Activated CD4-positive, alpha-beta T cell treated with anti-CD3 and anti-CD28 coated beads, Interleukin-10, Interleukin-2, amounts not matched to agents 100 ng/mL and 50 ng/mL, durations not matched to agents 16 hours and 8 hours (primary cell): ENCODE data around the gene CHM.
"Not testable (repeated sequence)": the region's sequence is repeated elsewhere in the genome, so short reads cannot be mapped to it uniquely, and the experiment has no call there.

Source experiments
- DNase-seq: peaks from one replicate; pipeline ENCODE4 v3.0.0-alpha.2; 2020

CHM gene

GRCh38 chrX:85995641-85996040 is 51.7 kb downstream of the CHM start:
- DNase-seq: no peak

GRCh38 chrX:85994797-85995196 is 52.6 kb downstream of the CHM start:
- DNase-seq: no peak

- no peak for DNase-seq
Measured at GRCh38 chrX:85994228-85994627, 53.1 kb downstream of the CHM start.

DNA sequence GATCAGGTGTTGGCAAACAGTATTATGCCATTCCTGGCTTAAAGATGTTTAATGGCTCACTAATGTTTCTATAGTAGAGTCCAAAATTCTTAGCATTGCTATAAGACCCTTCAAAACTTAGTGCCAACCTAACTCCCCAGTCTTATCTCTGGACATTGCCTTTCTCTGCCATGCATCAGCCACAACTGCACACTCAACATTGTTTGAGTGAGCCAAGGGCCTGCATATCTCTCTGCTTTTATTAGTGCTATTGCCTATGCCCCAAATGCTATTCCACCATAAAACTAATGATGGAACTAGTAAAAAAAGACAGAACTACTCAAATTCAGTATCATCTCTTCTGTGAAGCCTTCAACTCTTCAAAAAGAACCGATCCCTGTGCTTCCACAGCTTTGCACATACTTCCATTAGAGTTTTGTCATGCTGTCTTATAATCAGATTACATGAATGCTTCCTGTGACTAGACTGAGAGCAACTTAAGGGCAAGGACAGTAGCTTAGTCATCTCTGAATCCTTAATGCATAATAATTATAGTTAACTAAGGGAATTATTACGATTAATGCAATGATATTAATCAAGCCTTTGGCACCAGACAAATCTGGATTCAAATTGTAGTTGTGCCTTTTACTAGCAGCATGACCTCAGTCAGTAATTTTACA is 53.7 kb downstream of the CHM start:
- no peak for DNase-seq

- peak; percentile 44 for DNase-seq
Measured at GRCh38 chrX:85992811-85993229, 54.5 kb downstream of the CHM start.

DNA sequence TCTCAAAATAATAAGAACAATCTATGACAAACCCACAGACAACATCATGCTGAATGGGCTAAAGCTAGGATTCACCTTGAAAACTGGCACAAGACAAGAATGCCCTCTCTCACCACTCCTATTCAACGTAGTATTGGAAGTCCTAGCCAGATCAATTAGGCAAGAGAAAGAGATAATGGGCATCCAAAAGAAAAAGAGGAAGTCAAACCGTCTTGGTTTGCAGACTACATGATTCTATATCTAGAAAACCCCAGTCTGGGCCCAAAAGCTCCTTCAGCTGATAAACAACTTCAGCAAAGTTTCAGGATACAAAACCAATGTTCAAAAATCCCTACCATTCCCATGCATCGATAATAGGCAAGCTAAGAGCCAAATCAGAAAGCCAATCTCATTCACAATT is 59.0 kb downstream of the CHM start:
- DNase-seq: no peak

DNA sequence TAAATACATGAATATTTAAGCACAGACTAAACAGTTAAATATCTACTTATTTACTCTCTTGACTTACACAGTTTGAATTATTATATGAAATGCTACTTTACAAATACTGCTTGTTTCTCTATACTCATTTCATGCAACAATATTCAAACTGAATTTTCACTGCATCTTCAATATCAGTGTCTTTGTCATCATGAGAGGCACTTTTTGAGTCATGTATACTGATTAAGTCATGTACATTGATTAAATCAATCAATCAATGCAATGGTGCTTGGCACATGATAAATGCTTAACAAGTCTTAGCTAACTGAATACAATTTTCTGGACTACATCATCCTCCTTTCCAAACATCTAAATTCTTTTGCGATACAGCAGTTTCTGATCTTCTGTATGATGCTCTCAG is 67.1 kb downstream of the CHM start:
- peak; percentile 57 for DNase-seq

GRCh38 chrX:85977218-85977617 is 70.1 kb downstream of the CHM start:
- no peak for DNase-seq

- DNase-seq: not testable (repeated sequence)
Measured at GRCh38 chrX:85972351-85972750, 75.0 kb downstream of the CHM start.

GRCh38 chrX:85964744-85965143 is 82.6 kb downstream of the CHM start:
- DNase-seq: no peak

DNA sequence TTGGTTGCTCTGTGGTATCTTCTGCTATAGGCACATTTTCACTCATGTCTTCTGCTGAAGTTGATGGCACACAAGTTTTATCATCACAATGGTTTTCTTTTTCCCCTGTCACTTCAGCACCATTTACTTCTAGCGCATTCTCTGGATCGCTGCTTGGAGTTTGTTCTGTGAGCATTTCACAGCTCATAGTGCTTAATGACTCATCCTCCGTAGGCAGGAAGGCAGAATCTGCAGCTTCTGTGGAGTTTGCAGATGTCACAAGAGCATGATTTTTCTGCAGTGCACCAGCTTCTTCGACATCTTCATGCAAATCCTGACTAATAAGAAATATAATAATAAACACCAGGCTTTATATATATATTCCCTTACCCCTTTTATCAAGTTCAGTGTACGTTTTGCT is 83.6 kb downstream of the CHM start:
- DNase-seq: peak; percentile 3

GRCh38 chrX:85955510-85955909 is 91.8 kb downstream of the CHM start:
- peak; percentile 0 for DNase-seq

DNA sequence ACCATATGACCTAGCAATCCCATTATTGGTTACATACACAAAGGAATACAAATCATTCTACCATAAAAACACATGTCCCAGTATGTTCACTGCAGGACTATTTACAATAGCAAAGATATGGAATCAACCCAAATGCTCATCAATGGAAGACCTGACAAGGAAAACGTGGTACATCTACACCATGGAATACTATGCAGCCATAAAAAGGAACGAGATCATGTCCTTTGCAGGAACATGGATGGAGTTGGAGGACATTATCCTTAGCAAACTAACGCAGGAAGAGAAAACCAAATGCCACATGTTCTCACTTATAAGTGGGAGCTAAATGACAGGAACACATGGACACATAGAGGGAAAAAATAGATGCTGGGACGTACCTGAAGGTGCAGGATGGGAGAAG is 102.6 kb downstream of the CHM start:
- DNase-seq: not testable (repeated sequence)

DNA sequence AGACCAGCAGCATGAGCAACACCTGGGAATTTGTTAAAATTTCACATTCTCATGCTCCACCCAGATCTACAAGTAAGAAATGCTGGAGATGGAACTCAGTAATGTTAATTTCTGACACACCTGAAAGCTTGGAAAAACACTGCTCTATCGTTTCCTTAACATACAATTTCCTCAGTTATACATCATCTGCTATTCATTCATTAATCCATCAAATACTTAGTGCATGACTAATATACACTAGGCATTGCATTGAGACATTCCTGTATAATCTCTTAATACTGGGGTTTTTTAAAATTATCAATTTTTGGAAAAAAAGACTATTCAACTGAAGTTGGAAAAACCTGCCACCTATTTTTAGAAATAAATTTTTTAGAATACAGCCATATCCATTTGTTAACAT is 106.1 kb downstream of the CHM start:
- DNase-seq: no peak

GRCh38 chrX:85939942-85940341 is 107.4 kb downstream of the CHM start:
- not testable (repeated sequence) for DNase-seq

GRCh38 chrX:85934399-85934798 is 113.0 kb downstream of the CHM start:
- DNase-seq: not testable (repeated sequence)

GRCh38 chrX:85930099-85930498 is 117.3 kb downstream of the CHM start:
- no peak for DNase-seq

- no peak for DNase-seq
Measured at GRCh38 chrX:85928606-85929005, 118.8 kb downstream of the CHM start.

GRCh38 chrX:85927740-85928139 is 119.6 kb downstream of the CHM start:
- no peak for DNase-seq

DNA sequence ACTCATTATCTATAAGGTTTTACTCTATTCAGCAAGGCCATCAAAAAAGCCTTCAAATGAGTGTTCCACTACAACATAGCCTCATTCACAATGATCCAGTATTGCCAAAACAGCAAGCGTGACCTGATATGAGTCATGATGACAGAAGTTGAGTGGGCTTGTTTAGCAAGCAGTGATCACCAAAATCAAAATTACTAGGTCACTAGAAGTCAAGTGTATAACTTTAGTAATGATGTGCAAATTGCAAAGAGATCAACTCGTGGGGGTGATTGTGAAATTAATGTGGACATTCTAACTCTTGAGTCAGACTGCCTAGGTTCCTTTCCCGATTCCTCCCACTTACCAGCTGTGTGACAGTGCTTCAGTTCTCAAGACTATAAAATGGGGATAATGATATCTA is 124.5 kb downstream of the CHM start:
- peak; percentile 7 for DNase-seq

DNA sequence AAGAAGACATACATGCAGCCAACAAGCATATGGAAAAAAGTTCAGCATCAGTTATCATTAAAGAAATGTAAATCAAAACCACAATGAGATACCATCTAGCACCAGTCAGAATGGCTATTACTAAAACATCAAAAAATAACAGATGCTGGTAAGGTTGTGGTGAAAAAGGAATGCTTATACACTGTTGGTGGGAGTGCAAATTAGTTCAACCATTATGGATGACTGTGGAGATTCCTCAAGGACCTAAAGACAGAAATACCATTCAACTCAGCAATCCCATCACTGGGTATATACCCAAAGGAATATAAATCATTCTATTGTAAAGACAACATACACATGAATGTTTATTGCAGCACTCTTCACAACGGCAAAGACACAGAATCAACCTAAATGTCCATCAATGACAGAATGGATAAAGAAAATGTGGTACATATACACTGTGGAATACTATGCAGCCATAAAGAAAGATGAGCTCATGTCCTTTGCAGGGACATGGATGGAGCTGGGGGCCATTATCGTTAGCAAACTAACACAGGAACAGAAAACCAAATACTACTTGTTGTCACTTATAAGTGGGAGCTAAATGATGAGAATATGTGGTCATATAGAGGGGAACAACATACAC is 130.6 kb downstream of the CHM start:
- DNase-seq: not testable (repeated sequence)

DNA sequence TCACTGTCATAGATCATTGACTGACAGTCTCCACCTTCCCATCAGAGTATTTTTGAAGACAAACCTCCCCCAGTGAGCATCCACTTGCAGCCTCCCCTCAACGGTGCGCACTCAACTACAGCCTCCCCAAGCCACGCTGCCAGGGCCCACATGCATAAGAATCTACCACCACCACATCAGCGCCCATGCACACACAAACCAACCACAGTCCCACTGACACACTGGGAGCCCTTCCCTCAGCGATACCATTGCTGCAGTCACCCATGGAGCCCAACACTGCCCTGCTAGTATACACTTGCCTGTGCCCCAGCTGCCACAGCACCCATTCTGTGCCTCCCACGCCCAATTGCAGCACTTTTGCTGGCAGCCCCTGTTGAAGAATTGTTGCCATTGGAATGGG is 132.9 kb downstream of the CHM start:
- no peak for DNase-seq

GRCh38 chrX:85907316-85907715 is 140.0 kb downstream of the CHM start:
- no peak for DNase-seq

DNA sequence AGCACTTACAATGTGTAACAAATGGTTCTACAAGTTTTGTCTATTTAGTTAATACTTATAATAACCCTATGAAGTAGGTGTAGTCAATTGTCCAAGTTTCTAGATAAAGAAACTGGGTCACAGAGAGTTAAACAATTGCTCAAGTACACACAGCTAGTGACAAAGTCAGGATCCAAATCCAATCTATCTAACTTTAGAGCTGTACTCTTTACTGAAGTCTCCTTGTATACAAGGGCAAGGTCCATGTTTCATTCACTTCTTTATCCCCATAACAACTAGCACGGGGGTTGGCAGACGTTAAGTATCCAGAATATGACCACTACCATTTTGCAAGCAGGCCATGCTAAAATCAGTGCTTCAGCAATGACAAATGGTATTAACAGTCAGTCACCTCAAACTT is 141.0 kb downstream of the CHM start:
- DNase-seq: no peak

- no peak for DNase-seq
Measured at GRCh38 chrX:85905851-85906250, 141.5 kb downstream of the CHM start.
